Psoas muscle (tissue), 8 donors: ENCODE measurements around the gene PTPRD. TPM values are rescaled to one million over a fixed set of nuclear protein-coding genes. Genes with fewer than 3 reads are reported as not detected.

Experiments
- ATAC-seq, 4 donors: fragments of 200-7000 bp; cut with Tn5 transposase; one replicate each; pipeline ENCODE4 v1.9.1; 2020; ENCODE audit warnings: moderate library complexity in 3 of 4, mild to moderate bottlenecking in 2 of 4
- DNase-seq, 2 donors: peaks; one replicate each; pipeline ENCODE4 v3.0.0-alpha.2; 2020
- H3K27ac ChIP-seq: fragments of 200-600 bp; one replicate; pipeline ENCODE4 v1.8.0; 2022
- H3K27me3 ChIP-seq, 3 donors: fragments of 200-600 bp in 1 of 3; one replicate each; pipeline versions ENCODE4 v1.6.1 to v1.8.0; 2013 to 2022; ENCODE audit warnings: low read length in 2 of 3, mild to moderate bottlenecking in 2 of 3, moderate library complexity in 1 of 3; ENCODE audit not compliant: insufficient read depth in 3 of 3
- H3K36me3 ChIP-seq, 2 donors: fragments of 200-600 bp in 1 of 2; one replicate each; pipeline versions ENCODE4 v1.6.1 to v1.8.0; 2013 to 2022; ENCODE audit warnings: low read depth in 1 of 2, mild to moderate bottlenecking in 1 of 2, moderate library complexity in 1 of 2; ENCODE audit not compliant: insufficient read depth in 1 of 2
- H3K4me1 ChIP-seq: fragments of 200-600 bp; one replicate; pipeline ENCODE4 v1.8.0; 2022
- H3K4me3 ChIP-seq: fragments of 200-600 bp; one replicate; pipeline ENCODE4 v1.8.0; 2022; ENCODE audit warnings: mild to moderate bottlenecking
- H3K9me3 ChIP-seq: fragments of 200-600 bp; one replicate; pipeline ENCODE4 v1.8.0; 2022
- CTCF ChIP-seq: fragments of 200-600 bp; IDR thresholded peaks from one replicate; pipeline ENCODE4 v1.8.0; 2022; ENCODE audit warnings: antibody characterized with exemption
- WGBS, 3 donors: extraction: QIAGEN DNeasy Blood & Tissue Kit; methylation state at CpG; one replicate each; pipeline versions ENCODE4 v1.1.6 to v1.1.7; 2013; 5-methylcytosine and 5-hydroxymethylcytosine counted together
- intact Hi-C, 2 donors: fragments of 100-400 bp; cut with DNase I; formaldehyde crosslinking; loops; one replicate each; pipeline versions ENCODE4 v1.11.0 to v1.14.2; 2022
- polyA plus RNA-seq, 3 donors: library from polyadenylated mRNA; stranded (reverse); fragments of 200-250 nt; gene quantifications; one replicate each; pipeline ENCODE4 v1.2.3, GENCODE V29; 2013
- total RNA-seq, 4 donors: library from RNA; stranded (reverse); fragmentation: NEBNext Ultra II Directional in 2 of 4; extraction: Animal tissue kit (Norgen Biotek cat#: 25700) in 2 of 4; gene quantifications; one replicate each; pipeline versions ENCODE4 v1.2.1 to v1.2.4, GENCODE V29; 2021 to 2023
- donor health status: healthy with polysubstance abuse.
- donor health status: DM: no; HTN: no; CAD: no; lungs with moderate emphysema.
- donor health status: Bipolar disorder and iron deficiency.
- donor health status: healthy.
- donor health status: DM: yes; HTN: yes; CAD: no.
- donor health status: DM: no; HTN: no; CAD: no.
- donor health status: DM: no; HTN: no; CAD: no.
- donor health status: DM: yes; HTN: yes; CAD: no.

The PTPRD gene
- total and polyA plus RNA-seq, 7 donors: 0.44 to 3.1 (median 0.91) TPM

GRCh38 chr9:8384091-8384490 is 2228.7 kb downstream of the PTPRD start:
- Histone ChIP-seq H3K9me3 (no peaks in the 10 kb centered on the region), H3K36me3 (no peaks in the 10 kb centered on the region), H3K4me1 (no peaks in the 10 kb centered on the region), H3K27me3 (no peaks in the 10 kb centered on the region), H3K4me3 (no peak overlapping the region), H3K27ac (no peak overlapping the region)
- ATAC-seq: no peak
- DNase-seq: no peak
- 81 to 92% (median 85%) methylated on average over 3 of the region's 3 CpGs for WGBS, 3 donors
- intact Hi-C loops: no loop called here
- TF ChIP-seq CTCF: no peak

- no peak for DNase-seq
- no peak for ATAC-seq
- no peak for TF ChIP-seq CTCF
- no peaks in the 10 kb centered on the region for H3K9me3 ChIP-seq
- no peaks in the 10 kb centered on the region for H3K27me3 ChIP-seq
- H3K4me3 ChIP-seq: no peak overlapping the region
- H3K27ac ChIP-seq: no peak overlapping the region
- H3K4me1 ChIP-seq: no peaks in the 10 kb centered on the region
- intact Hi-C loops: no loop called here
- 62 to 83% (median 62%) methylated on average over 4 of the region's 4 CpGs for WGBS, 3 donors
- H3K36me3 ChIP-seq: no peaks in the 10 kb centered on the region
Measured at GRCh38 chr9:8382777-8383527, 2229.8 kb downstream of the PTPRD start.

- Histone ChIP-seq H3K27ac (no peak overlapping the region), H3K27me3 (no peaks in the 10 kb centered on the region), H3K4me1 (no peaks in the 10 kb centered on the region), H3K36me3 (no peaks in the 10 kb centered on the region), H3K9me3 (no peaks in the 10 kb centered on the region), H3K4me3 (no peak overlapping the region)
- 89 to 92% (median 89%) methylated on average over 1 of the region's 1 CpG for WGBS, 3 donors
- intact Hi-C loops: no loop called here
- no peak for ATAC-seq
- no peak for TF ChIP-seq CTCF
- no peak for DNase-seq
Measured at GRCh38 chr9:8382266-8382665, 2230.5 kb downstream of the PTPRD start.

- no peaks in the 10 kb centered on the region for H3K36me3 ChIP-seq
- no peaks in the 10 kb centered on the region for H3K9me3 ChIP-seq
- H3K27me3 ChIP-seq: no peaks in the 10 kb centered on the region
- DNase-seq: no peak
- no peak for ATAC-seq
- TF ChIP-seq CTCF: no peak
- H3K4me1 ChIP-seq: no peaks in the 10 kb centered on the region
- intact Hi-C loops: no loop called here
- 74 to 79% (median 74%) methylated on average over 3 of the region's 3 CpGs for WGBS, 3 donors
- H3K4me3 ChIP-seq: no peak overlapping the region
- H3K27ac ChIP-seq: no peak overlapping the region
Measured at GRCh38 chr9:8381601-8382000, 2231.2 kb downstream of the PTPRD start.

GRCh38 chr9:8374471-8374870 is 2238.3 kb downstream of the PTPRD start:
- intact Hi-C loops: no loop called here
- no peak for ATAC-seq
- no peaks in the 10 kb centered on the region for H3K9me3 ChIP-seq
- no peak overlapping the region for H3K4me3 ChIP-seq
- H3K27ac ChIP-seq: no peak overlapping the region
- H3K4me1 ChIP-seq: no peaks in the 10 kb centered on the region
- H3K27me3 ChIP-seq: no peaks in the 10 kb centered on the region
- no peak for DNase-seq
- 94 to 97% (median 96%) methylated on average over 3 of the region's 3 CpGs for WGBS, 3 donors
- no peak for TF ChIP-seq CTCF
- H3K36me3 ChIP-seq: no peaks in the 10 kb centered on the region
